HG03135 (cell line): ENCODE measurements around the gene MRPL44.

Experiments used
- ATAC-seq: cut with Tn5 transposase; IDR thresholded peaks from one replicate; pipeline ENCODE4 v1.9.1; 2021; ENCODE audit warnings: mild to moderate bottlenecking, moderate library complexity; ENCODE audit not compliant: unreplicated experiment

Gene MRPL44

DNA sequence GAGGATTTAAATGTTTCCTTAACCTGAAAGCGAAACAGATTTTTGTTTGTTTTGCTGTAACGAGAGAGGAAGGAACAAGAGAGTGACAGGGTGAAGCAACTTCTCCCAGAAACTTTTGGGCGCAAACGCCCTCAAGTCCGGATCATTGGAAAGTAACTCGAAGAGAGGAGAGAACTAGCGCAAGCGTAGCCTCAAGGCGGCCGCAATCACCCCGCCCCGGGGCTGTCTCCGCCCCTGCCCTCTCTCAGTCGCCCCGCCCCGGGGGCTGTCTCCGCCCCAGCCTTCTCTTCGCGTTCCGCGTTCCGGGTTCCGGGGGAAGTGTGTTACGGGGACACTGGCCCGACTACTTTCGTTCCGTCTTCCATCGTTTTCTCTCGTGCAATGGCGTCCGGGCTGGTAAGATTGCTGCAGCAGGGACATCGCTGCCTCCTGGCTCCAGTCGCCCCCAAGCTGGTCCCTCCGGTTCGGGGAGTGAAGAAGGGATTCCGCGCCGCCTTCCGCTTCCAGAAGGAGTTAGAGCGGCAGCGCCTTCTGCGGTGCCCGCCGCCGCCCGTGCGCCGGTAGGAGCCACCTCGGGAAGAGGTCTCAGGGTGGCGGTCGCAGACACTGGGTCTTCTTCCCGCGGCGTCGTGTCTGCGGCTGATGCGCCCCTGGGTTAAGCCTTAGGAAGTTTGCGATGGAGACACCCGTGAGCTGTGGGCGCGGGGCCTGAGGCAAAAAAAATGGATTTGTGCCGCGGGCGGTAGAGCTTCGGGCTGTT lies at the start of gene MRPL44:
MRPL44 (plus strand) TSS at position 372 of the 760 bp plus-strand sequence; CDS start at position 382, 10 bp downstream.
- peak; percentile 93 for ATAC-seq

DNA sequence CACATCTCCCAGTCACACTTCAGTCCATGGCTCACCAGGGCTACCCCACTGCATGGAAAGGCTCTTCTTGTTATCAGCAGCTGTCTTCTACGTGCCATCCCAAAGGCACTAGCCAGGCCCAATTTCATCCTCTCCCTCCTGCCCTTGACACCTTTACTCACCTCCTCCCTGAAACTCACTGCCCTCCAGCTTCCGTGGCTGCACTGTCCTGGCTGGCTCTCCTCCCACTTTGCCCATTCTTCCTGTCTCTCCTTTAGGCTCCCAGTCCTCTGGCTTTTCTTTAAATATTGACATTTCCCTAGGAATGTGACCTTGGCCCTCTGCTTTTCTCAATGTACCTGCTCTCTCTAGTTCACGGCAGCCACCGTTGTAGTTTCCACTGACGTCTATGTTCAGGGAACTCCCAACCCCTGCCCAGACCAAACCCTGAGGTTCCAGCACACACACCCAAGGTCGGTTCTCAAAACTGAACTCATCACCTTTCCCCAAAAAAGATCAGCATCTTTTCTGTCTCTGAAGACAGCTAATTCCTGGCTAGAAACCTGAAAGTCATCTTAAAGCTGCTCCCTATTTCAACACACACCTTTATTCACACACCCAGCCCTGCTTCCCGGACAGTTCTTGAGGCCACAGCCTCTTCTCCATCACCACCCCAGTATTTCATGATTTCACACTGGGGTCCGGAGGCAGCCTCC lies 48.8 kb upstream of the MRPL44 start:
- no peak for ATAC-seq

DNA sequence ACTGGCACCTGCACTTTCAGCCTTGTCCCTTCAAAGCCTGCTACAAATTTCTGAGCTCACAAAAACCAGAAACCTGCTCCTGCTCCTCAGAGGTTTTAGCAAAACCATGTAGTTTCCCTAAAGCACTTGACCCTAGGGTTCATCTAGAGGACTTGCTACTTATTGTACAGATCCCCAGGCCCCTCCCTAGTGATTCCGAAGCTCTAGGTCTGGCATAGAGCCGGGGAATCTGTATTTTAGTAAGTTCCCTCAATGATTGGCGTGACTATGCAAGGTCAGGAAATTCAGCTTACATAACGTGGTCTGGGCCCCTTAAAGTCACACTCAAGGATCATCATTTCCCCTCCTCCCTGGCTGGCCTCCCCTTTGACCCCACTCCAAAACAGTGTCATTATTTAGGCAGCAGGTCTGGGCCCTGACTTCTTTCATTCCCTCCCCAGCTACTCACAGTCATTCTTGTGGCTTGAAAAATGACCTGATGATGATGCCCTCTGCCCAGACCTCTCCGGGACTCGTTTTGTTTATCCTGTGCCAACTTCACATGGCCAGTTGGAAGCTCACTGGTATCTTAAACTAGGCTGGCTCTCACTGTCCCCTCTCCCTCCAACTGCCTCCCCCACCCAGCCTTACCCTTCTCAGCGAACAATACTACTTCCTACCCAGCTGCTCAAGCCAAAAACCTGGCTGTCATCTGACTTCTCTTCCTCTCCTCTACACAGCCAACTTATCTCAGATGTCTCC lies 48.1 kb upstream of the MRPL44 start:
- ATAC-seq: no peak

DNA sequence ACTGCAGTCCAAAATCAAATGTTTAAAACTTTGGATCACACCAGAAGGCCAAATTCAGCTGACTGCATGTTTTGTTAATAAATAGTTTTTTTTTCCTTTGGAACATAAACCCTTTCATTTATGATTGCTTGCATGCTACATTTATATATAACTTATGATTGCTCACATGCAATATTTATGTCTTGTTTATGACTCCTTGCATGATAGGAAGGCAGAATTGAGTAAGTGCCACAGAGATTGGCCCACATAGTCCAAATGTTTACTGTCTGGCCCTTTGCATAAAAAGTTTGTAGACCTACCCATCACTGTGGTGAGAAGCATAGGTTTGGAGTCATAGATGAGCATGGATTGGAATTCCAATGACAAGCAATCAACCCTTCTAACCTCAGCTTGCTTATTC lies 42.9 kb upstream of the MRPL44 start:
- no peak for ATAC-seq

DNA sequence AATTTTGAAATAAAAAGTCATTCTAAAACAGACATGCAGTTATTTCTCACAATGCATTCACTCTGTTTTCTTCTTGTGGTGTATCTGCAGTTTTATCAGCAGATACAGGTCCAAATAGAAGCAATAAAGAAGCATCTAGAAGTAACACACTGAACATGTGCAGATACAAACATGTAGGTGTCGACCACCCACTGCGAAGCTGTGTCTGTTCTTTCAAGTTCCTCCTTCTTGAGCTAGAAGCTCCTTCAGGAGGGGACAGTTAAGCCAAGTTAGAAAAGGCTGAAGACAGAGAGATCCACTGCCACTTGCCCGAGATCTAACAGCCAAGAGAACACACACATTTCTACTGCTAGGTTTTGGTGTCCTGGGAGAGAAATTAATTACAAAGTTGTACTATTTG lies 42.2 kb upstream of the MRPL44 start:
- no peak for ATAC-seq

DNA sequence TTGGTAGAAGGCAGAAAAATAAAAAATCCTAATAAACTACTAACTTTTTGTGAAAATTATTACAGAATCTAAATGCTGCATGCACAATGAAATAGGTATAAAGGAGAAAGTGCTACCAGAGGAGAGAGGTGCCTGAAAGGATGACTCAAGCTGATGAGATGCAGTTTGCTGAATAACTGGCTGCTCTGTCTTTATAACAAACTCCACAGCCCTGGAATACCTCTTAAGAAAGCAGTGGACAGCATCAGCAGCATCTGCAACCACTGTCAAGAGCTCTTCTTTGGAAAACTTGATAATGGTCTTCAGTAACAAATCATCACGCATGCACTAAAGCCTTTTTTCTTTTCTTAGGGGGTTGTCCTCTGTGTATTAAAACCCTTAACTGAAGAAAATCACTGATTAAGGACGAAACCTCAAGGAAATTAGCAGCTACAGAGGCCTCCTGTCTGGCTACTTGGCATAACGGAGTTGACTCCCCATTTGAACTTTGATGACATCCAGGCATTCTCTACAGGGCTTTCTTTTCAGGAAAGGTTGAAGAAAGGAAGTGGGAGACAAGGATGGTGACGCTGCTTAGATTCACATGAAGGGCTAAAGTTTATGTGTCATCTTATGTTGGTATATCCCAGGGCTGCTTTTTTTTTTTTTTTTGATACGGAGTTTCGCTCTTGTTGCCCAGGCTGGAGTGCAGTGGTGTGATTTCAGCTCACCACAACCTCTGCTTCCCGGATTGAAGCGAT lies 40.9 kb upstream of the MRPL44 start:
- ATAC-seq: no peak

DNA sequence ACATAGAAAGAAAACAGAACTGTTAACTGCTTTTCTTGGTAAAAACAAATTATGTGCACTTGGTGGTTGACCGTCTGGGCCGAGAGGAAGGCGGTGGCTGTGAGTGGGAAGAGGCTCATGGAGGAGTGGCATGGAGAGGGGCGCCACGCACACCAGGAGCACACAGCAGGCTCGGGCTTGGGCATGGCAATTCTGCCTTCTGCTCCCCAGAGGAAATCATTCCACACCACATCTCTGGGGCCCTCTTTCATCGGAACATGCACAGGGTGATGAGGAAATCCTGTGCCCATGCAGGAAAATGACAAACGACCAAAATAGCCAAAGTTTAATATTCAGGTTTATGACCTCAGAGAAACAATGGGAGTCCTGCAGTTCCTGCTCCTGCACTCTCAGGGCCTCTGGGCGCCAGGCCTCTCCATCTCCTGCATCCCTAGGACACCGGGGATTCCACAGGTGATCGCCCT lies 38.6 kb upstream of the MRPL44 start:
- no peak for ATAC-seq

DNA sequence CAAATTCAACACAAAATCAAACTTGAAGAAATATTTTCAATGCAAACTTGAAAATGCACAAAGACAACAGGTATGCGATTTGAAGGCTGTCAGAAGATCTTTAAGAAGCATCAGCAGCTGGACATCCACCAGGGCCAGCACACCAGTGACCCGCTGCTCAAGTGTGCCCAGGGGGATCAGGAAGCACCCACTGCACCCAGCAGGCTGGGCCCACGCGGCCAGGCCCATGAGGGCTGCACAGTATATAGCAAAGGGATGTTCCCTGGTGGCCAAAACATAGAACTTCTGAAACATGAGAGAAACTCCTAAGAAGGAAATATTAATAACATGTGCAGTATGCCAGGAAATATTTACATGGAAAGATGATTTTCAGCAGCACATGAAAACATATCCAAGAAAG lies 37.2 kb upstream of the MRPL44 start:
- ATAC-seq: no peak

DNA sequence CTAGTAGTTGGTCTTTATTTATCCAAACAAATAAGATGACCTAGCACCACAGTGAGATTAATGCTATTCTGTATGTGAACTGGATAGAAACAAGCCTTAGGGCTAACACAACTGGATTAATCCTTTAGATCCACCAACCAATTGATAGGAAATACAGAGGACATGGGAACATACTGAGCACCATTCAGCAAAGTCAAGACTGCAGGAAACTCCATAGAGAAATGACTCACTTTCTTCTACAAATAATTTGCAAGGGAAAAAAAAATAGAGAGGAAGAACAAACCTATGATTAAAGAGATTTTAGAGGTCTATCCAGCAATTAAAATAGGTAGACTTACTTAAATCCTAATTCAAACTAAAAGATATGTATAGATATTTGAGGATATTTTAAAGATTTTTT lies 36.1 kb upstream of the MRPL44 start:
- no peak for ATAC-seq

DNA sequence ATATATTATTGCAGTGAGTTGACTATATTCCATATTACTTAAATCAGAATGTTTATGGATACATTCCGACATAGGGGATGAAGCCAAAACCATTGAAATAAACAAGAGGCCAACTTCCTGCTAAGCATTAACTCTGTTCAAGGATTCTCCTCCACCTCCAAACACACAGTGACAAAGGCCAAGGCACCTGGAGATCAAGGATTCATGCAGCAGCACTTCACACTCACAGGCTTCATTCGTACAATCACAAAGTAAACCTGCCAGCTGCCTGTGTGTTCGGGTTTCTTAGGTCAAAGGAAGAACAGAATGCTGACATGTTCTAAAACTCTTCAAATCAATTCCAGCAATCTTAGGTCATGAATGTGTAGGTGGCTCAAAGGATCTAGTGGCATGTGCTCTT lies 35.0 kb upstream of the MRPL44 start:
- ATAC-seq: no peak

DNA sequence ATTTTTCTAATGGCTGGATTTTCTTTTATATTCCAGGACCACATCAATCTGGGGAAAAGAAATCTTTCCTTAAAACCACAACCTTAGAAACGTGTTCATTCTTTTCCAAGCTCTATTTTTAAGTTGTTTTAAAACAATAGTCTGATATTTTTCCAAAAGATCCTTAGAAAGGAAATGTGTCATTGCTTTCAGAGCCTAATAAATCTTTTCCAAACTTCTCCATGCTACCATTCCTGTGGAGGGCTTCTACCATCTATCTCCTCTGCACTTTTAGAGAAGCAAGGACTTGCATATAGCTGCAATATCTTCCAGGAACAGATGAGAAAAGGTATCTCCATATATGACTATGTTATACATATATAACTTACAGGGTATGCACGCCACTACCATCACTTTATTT lies 33.3 kb upstream of the MRPL44 start:
- ATAC-seq: no peak

DNA sequence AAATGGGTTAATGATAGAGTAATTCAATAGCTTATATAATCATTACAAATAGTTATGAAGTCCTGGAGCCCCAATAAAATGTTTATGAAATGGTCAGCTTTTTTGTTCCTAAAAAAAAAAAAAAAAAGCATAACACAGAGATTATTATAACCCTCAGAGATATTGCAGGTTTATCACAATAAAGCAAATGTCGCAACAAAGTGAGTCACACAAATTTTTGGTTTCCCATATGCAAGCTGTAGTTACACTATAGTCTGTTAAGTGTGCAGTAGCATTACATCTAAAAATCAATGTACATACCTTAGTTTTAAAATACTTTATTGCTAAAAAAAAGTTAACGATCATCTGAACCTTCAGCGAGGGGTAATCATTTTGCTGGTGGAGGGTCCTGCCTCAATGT lies 32.2 kb upstream of the MRPL44 start:
- ATAC-seq: no peak

DNA sequence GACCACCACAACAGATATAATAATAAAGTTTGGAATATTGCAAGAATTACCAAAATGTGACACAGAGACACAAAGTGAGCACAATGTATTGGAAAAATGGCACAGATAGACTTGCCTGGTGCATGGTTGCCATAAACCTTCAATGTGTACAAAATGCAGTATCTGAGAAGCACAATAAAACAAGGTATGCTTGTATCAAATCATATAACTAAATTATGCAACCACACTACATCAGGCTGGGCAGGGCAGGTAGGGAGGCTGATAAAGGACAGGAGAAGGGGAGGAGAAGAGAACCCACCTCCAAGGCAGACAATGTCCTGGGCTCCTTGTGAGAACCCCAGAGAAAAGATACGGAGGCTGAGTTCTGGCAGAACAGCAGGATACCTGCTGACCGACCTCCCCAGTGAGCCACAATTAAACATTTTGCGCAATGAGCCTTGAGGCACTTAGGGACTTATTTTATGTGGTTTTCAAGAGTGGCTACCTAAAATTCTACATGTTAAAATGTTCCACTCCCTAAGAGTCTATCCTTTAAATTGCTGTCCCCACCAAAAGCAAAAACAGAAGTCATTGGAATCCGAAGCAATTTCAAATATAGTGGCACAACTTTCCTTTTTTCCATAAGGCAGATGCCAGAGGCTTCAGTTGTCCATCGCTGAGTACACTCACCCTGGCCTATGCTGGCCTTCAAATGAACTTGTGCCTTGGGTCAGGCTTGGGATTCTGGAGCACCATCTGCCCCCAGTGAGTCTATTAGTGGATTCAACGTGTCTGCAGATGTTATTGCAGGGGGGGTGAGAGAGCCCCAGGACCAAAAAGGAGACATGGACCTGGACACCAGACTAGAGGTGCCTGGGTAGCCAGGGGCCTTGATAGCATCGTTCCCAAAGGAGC lies 28.9 kb upstream of the MRPL44 start:
- ATAC-seq: no peak

DNA sequence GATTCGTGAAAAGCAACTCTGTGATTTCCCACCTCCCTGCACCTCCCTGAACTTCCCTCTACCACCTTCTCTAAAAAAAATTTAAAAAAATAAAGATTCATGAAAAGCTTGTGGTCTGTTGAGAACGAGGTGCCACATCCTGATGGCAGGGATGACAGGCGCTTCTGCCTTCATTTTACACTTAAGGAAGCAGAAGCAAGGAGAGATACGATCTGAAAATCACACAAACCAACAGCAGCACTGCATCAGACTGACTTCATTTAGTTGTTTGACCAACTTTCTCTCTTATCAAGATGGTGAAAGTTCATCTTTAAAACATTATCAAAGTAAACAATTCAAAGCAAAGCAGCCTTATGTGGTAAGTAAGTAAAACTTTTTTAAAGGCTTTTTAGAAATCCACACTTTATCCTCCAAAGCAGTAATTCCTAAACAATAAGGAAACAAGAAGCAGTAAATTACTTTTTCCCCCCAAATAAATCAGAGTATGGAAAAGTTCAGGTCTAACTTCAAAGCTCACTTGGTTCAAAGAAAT lies 27.6 kb upstream of the MRPL44 start:
- no peak for ATAC-seq

DNA sequence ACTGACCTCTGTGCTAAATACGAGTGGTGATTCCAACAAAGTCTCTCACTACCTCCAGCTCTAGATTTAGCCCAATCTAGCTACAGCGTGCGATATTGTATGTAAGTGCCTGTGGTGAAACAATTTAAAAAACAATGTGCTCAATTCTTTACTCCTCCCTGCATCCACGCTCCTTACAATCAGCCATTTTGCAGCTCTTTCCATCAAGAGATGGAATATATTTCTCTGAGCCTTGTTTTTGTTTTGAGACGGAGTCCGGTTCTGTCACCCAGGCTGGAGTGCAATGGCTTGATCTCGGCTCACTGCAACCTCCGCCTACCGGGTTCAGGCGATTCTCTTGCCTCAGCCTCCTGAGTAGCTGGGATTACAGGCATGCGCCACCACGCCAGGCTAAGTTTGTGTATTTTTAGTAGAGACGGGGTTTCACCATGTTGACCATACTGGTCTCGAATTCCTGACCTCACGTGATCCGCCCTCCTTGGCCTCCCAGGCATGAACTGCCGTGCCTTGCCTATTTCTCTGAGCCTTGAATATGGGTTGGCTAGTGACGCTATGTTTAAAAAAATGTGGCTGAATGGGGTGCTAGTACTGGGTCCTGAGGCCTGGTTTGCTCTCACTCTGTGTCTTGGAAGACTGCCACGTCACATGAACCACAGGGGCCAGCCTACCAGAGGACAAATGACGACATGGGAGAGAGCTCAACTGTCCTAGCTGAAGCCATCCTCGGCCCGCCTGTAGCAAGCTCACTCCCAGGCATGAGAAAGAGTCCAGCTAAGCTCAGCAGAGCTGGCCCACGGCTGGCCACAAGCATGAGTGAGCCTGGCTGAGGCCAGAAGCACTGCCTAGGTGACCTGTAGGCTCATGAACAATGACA lies 26.9 kb upstream of the MRPL44 start:
- no peak for ATAC-seq

DNA sequence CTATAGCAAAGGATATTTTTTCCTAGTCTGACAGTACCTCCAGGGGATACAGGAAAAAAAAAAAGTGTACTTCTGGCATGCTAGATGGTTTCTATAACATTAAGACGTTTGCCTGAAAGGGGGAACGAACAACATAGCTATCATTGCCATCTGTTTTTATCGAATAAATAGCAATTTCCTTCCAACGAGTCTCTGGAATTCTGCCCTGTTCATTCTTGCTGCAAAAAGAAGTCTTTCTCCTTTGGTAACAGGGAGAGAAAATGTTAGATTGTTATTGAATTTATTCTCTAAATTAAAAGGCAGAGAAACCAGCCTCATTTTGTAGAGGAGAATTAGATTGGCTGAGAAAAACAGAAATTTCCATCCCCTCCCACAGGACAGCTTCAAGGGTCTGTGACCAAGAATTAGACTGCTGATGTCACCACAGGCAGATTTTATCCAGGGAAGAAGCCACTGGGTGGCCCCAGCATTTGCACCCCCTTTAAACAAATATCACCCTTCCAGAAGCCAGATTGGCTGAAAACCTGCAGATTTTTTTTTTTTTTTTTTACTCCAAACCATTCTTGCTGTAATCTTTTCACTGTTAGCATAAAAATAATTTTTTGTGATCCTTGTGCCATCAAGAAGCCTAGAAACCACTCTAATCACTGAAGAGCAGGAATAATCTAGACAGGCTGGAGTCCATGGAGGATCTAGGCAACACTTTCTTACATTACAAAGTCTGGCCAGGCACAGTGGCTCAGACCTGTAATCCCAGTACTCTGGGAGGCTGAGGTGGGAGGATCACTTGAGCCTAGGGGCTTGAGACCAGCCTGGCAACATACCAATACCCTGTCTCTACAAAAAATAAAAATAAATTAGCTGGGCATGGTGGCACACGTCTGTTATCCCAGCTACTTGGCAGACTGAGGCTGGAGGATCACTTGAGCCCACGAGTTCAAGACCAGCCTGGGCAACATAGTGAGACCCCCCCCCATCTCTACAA lies 24.2 kb upstream of the MRPL44 start:
- ATAC-seq: no peak

DNA sequence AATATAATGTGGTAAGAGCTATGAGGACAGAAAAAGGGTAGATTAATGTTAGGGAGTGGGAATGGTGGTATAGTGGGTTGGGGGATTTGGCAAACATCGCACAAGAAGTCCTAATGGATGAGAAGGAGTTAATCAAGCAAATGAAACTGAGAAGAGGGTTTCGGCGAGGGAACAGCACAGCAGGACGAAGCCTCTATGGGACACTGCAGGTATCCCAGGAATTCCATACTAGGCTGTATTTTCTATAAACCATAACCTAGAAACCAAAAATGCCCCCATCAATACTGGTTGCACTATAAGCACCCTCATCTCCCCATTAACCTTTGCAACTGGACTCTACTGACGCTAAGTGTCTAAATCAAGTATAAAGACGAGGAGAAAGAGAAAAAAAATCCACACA lies 22.4 kb upstream of the MRPL44 start:
- no peak for ATAC-seq
